Thyroid gland (tissue), 4 donors: Measurements from ENCODE around the gene DLGAP1. TPM values are rescaled to one million over a fixed set of nuclear protein-coding genes. Genes with fewer than 3 reads are reported as not detected.

Source experiments
- DNase-seq, 2 donors: peaks; one replicate each; pipeline ENCODE4 v3.0.0-alpha.2; 2019
- H3K27ac ChIP-seq, 3 donors: fragments of 200-600 bp; sonication (generic); 1 replicate in 2 of 3; 2 replicates in 1 of 3; pipeline ENCODE4 v1.5.1; 2016 to 2019; ENCODE audit warnings: mild to moderate bottlenecking in 1 of 3, moderate library complexity in 1 of 3
- H3K27me3 ChIP-seq: fragments of 200-600 bp; sonication (generic); one replicate; pipeline ENCODE4 v1.5.1; 2019
- H3K36me3 ChIP-seq, 2 donors: fragments of 200-600 bp; sonication (generic); one replicate each; pipeline ENCODE4 v1.5.1; 2016 to 2019
- H3K4me1 ChIP-seq, 2 donors: fragments of 200-600 bp; sonication (generic); one replicate each; pipeline ENCODE4 v1.5.1; 2017 to 2019
- H3K4me3 ChIP-seq, 3 donors: fragments of 200-600 bp; sonication (generic); replicated peaks in 1 of 3; 1 replicate in 2 of 3; 2 replicates in 1 of 3; pipeline ENCODE4 v1.5.1; 2016; ENCODE audit warnings: mild to moderate bottlenecking in 1 of 3
- H3K9me3 ChIP-seq: fragments of 200-600 bp; sonication (generic); one replicate; pipeline ENCODE4 v1.5.1; 2017
- POLR2A ChIP-seq, 2 donors: fragments of 450-650 bp; IDR thresholded peaks; one replicate each; pipeline ENCODE4 v1.6.1; 2017; ENCODE audit warnings: antibody characterized with exemption in 2 of 2, mild to moderate bottlenecking in 2 of 2, moderate library complexity in 1 of 2
- WGBS, 2 donors: methylation state at CpG; one replicate each; pipeline ENCODE4 v1.1.5; 2017; 5-methylcytosine and 5-hydroxymethylcytosine counted together
- intact Hi-C: fragments of 100-400 bp; cut with DNase I; formaldehyde crosslinking; loops from one replicate; pipeline ENCODE4 v1.15.1; 2023
- total RNA-seq, 4 donors: library from RNA; depleted of rRNA; stranded (reverse); fragments of >200 nt; gene quantifications; one replicate each; pipeline ENCODE4 v1.2.3, GENCODE V29; 2016
- TF ChIP-seq, protein P1 (sequence below), 6 experiments: fragments of 200-600 bp in 3 of 6; fragments of 450-650 bp in 3 of 6; sonication (generic) in 3 of 6; IDR thresholded peaks; one replicate each; pipeline ENCODE4 v1.5.1; 2016 to 2019; ENCODE audit warnings: antibody characterized with exemption in 6 of 6, mild to moderate bottlenecking in 2 of 6, inconsistent platforms in 1 of 6, moderate library complexity in 1 of 6

The DLGAP1 gene
- total RNA-seq, 4 donors from 2014 or later = 0.25 to 2.7 (median 0.77) TPM

GRCh38 chr18:3486512-3486911, 968.6 kb downstream of the DLGAP1 start:
- H3K27me3 ChIP-seq = no peaks in the 10 kb centered on the region
- TF ChIP-seq, protein P1, sequence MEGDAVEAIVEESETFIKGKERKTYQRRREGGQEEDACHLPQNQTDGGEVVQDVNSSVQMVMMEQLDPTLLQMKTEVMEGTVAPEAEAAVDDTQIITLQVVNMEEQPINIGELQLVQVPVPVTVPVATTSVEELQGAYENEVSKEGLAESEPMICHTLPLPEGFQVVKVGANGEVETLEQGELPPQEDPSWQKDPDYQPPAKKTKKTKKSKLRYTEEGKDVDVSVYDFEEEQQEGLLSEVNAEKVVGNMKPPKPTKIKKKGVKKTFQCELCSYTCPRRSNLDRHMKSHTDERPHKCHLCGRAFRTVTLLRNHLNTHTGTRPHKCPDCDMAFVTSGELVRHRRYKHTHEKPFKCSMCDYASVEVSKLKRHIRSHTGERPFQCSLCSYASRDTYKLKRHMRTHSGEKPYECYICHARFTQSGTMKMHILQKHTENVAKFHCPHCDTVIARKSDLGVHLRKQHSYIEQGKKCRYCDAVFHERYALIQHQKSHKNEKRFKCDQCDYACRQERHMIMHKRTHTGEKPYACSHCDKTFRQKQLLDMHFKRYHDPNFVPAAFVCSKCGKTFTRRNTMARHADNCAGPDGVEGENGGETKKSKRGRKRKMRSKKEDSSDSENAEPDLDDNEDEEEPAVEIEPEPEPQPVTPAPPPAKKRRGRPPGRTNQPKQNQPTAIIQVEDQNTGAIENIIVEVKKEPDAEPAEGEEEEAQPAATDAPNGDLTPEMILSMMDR (IDR thresholded peaks at IDR 0.05) = no peak
- TF ChIP-seq POLR2A (IDR thresholded peaks at IDR 0.05) = no peak
- H3K9me3 ChIP-seq = no peaks in the 10 kb centered on the region
- DNase-seq = no peak
- H3K27ac ChIP-seq = no peak overlapping the region
- H3K36me3 ChIP-seq = no peaks in the 10 kb centered on the region
- WGBS, 2 donors = 71 to 79% methylated on average over 7 of the region's 7 CpGs
- peaks cover 0 to 8% of the 10 kb centered on the region in 2 donors for H3K4me1 ChIP-seq
- intact Hi-C loops = no loop called here
- H3K4me3 ChIP-seq = no peak overlapping the region

GRCh38 chr18:3485153-3486149, 969.7 kb downstream of the DLGAP1 start:
- Histone ChIP-seq H3K4me1 (peaks cover 0 to 5% of the 10 kb centered on the region in 2 donors), H3K9me3 (no peaks in the 10 kb centered on the region), H3K27ac (no peak overlapping the region), H3K4me3 (no peak overlapping the region), H3K36me3 (no peaks in the 10 kb centered on the region), H3K27me3 (no peaks in the 10 kb centered on the region)
- intact Hi-C loops = no loop called here
- TF ChIP-seq, protein P1 (IDR thresholded peaks at IDR 0.05) = no peak
- no peak for TF ChIP-seq POLR2A (IDR thresholded peaks at IDR 0.05)
- WGBS, 2 donors = 69 to 80% methylated on average over 9 of the region's 9 CpGs
- no peak for DNase-seq

DNA sequence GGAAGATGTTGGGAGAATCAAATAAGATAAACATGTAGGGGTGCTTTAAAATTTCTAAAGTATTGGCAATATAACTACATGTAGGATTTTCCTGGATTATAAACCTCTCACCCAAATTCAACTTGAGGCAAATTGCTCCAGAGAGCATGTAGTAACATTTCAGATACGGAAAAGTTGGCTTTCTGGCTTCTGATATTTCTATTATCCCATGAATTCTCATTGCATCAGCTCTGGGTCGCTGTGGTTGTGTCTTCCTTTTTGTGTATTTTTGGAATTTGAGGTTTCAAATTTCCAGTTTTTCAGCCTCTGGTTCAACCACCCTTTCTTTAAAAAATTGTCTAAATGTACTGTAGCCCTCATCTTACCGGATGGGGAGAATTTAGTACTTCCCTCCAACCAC, 972.8 kb downstream of the DLGAP1 start:
- no peak for TF ChIP-seq POLR2A (IDR thresholded peaks at IDR 0.05)
- TF ChIP-seq, protein P1 (IDR thresholded peaks at IDR 0.05) = no peak
- Histone ChIP-seq H3K36me3 (no peaks in the 10 kb centered on the region), H3K27me3 (no peaks in the 10 kb centered on the region), H3K27ac (no peak overlapping the region), H3K4me3 (no peak overlapping the region), H3K9me3 (no peaks in the 10 kb centered on the region), H3K4me1 (peaks cover 0 to 5% of the 10 kb centered on the region in 2 donors)
- intact Hi-C loops = no loop called here
- 91% methylated on average over 3 of the region's 3 CpGs for WGBS, 2 donors
- DNase-seq = no peak

DNA sequence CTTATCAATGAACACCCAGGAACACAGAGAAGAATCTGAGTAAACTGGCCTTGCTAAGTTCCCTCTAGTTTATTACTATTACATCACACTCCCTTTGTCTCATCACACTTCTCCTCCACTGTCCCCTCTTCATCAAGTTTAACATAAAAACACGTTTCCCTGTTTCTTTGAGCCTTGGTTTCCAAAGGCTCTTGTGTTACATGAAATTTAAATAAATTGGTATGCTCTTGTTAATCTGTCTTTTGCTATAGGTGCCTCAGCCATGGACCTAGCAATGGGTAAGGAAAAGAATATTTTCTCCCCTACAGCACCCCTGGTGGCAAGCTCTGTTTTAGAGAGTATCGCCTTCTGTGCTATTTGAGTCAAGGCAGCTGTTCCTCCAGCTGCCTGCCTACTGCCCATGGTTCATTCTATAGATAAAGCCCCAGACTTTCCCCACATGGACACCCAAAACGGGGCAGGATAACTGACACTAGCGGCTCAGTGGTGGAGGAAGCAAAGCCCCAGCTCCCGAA, 973.4 kb downstream of the DLGAP1 start:
- H3K4me3 ChIP-seq = no peak overlapping the region
- no peak for DNase-seq
- no peaks in the 10 kb centered on the region for H3K27me3 ChIP-seq
- 54 to 57% methylated on average over 5 of the region's 5 CpGs for WGBS, 2 donors
- H3K36me3 ChIP-seq = no peaks in the 10 kb centered on the region
- H3K9me3 ChIP-seq = no peaks in the 10 kb centered on the region
- no peak overlapping the region for H3K27ac ChIP-seq
- intact Hi-C loops = no loop called here
- TF ChIP-seq, protein P1 (IDR thresholded peaks at IDR 0.05) = peak in 4 of 6 experiments; percentile 17 to 38 (median 30)
- no peak for TF ChIP-seq POLR2A (IDR thresholded peaks at IDR 0.05)
- peaks cover 0 to 5% of the 10 kb centered on the region in 2 donors for H3K4me1 ChIP-seq
